Measurements from ENCODE around the gene MARK2. TPM values are rescaled to one million over a fixed set of nuclear protein-coding genes. Genes with fewer than 3 reads are reported as not detected.
A peak's percentile ranks its signal among the peaks of the same experiment; 100 is the strongest.

Gene MARK2
- total RNA-seq, 1 donor from 2014 or later = 41.5 TPM

- no peak for TF ChIP-seq CTCF (IDR thresholded peaks at IDR 0.05)
- Mint-ChIP-seq H3K4me1 (peaks cover 23% of the 10 kb centered on the region), H3K4me3 (no peak overlapping the region), H3K27me3 (no peaks in the 10 kb centered on the region), H3K27ac (no peak overlapping the region), H3K36me3 (ENCODE audit: low read depth) (peaks cover 30% of the 10 kb centered on the region), H3K9me3 (no peaks in the 10 kb centered on the region)
- ChIA-PET POLR2A (interaction anchor here (2.5 kb wide), 1 partner anchor 108 kb away, joined by 17 read pairs; the partner anchor contains the start of gene MARK2), CTCF (interaction anchor here (0.6 to 6.3 kb wide), 20 partner anchors 9 to 466 kb away, joined by 3 to 130 read pairs (median 3); partner anchors contain the start of genes MARK2 and ZFTA)
- peak; percentile 79 for ATAC-seq (ENCODE audit: low read depth)
- no peak for DNase-seq
- intact Hi-C loops (cut with micrococcal nuclease) = loop anchor here (1.0 to 10.0 kb wide), 3 partner anchors 108 to 471 kb away; partner anchors contain the start of gene ZFTA
Observed at GRCh38 chr11:63945477-63946163, 106.7 kb downstream of the MARK2 start.

- peak overlapping the region; percentile 57 for H3K27ac Mint-ChIP-seq
- H3K27me3 Mint-ChIP-seq = no peaks in the 10 kb centered on the region
- CTCF ChIA-PET = interaction anchor here (1.1 kb wide), 1 partner anchor 213 kb away, joined by 3 read pairs; no protein-coding TSS in a partner anchor
- intact Hi-C loops (cut with micrococcal nuclease) = no loop called here
- no peaks in the 10 kb centered on the region for H3K9me3 Mint-ChIP-seq
- no peak for DNase-seq
- POLR2A ChIA-PET = interaction anchor here (0.7 kb wide), 1 partner anchor 13 kb away, joined by 3 read pairs; the partner anchor contains the start of gene NAA40
- TF ChIP-seq CTCF (IDR thresholded peaks at IDR 0.05) = no peak
- ATAC-seq (ENCODE audit: low read depth) = no peak
- no peak overlapping the region for H3K4me3 Mint-ChIP-seq
- peaks cover 11% of the 10 kb centered on the region for H3K4me1 Mint-ChIP-seq
- peaks cover 69% of the 10 kb centered on the region for H3K36me3 Mint-ChIP-seq (ENCODE audit: low read depth)
Observed at GRCh38 chr11:63951779-63952536, 113.0 kb downstream of the MARK2 start.

- intact Hi-C loops (cut with micrococcal nuclease) = no loop called here
- ChIA-PET POLR2A (interaction anchor here (0.7 kb wide), 1 partner anchor 13 kb away, joined by 3 read pairs; the partner anchor contains the start of gene NAA40), CTCF (no interaction called here)
- ATAC-seq (ENCODE audit: low read depth) (no peak), DNase-seq (no peak)
- Mint-ChIP-seq H3K9me3 (no peaks in the 10 kb centered on the region), H3K4me1 (peaks cover 11% of the 10 kb centered on the region), H3K36me3 (ENCODE audit: low read depth) (peaks cover 65% of the 10 kb centered on the region), H3K4me3 (no peak overlapping the region), H3K27me3 (no peaks in the 10 kb centered on the region), H3K27ac (no peak overlapping the region)
- no peak for TF ChIP-seq CTCF (IDR thresholded peaks at IDR 0.05)
Observed at GRCh38 chr11:63952570-63952969, 113.7 kb downstream of the MARK2 start.

- ChIA-PET CTCF (no interaction called here), POLR2A (no interaction called here)
Observed at GRCh38 chr11:63958008-63958407, 119.1 kb downstream of the MARK2 start.

More at GRCh38 chr11:63958008-63958407, 119.1 kb downstream of the MARK2 start:
- Mint-ChIP-seq H3K9me3 (no peaks in the 10 kb centered on the region), H3K4me3 (no peak overlapping the region), H3K36me3 (ENCODE audit: low read depth) (peaks cover 34% of the 10 kb centered on the region), H3K27me3 (no peaks in the 10 kb centered on the region), H3K27ac (no peak overlapping the region), H3K4me1 (no peaks in the 10 kb centered on the region)
- intact Hi-C loops (cut with micrococcal nuclease) = no loop called here
- TF ChIP-seq CTCF (IDR thresholded peaks at IDR 0.05) = no peak
- DNase-seq (no peak), ATAC-seq (ENCODE audit: low read depth) (no peak)

Other genes with a start within 250 kb of the MARK2 start
- gene PLAAT3, start 224.7 kb upstream of the MARK2 start, total RNA-seq = 0.82 and 1.2 TPM in 2 replicates
- gene ATL3, start 167.7 kb upstream of the MARK2 start, total RNA-seq = 31.8 and 32.9 TPM in 2 replicates
- 16.2 and 18.5 TPM in 2 replicates for gene RTN3, start 157.6 kb upstream of the MARK2 start, total RNA-seq
- gene ZFTA, start 70.3 kb upstream of the MARK2 start, total RNA-seq = 11.2 and 12.5 TPM in 2 replicates
- 18.7 and 20.8 TPM in 2 replicates for gene SPINDOC, start 25.7 kb upstream of the MARK2 start, total RNA-seq
- not detected in 2 replicates for gene RCOR2, start 78.1 kb downstream of the MARK2 start, total RNA-seq
- gene NAA40, start 99.9 kb downstream of the MARK2 start, total RNA-seq = 28.0 and 28.6 TPM in 2 replicates
- gene COX8A, start 135.5 kb downstream of the MARK2 start, total RNA-seq = 182 and 217 TPM in 2 replicates
- gene OTUB1, start 147.3 kb downstream of the MARK2 start, total RNA-seq = 87.4 and 92.5 TPM in 2 replicates
- gene FLRT1, start 196.8 kb downstream of the MARK2 start, total RNA-seq = not detected in 2 replicates

Data from activated B cell treated with CpG ODN at 0.5 μM for 24 hours (primary cell).